OCI-LY1 (cell line): ENCODE data around the gene MCAM.

Source experiments
- H2AFZ ChIP-seq: fragments of 200-600 bp; sonication (generic), shearing (Covaris generic); 2 replicates; pipeline ENCODE4 v1.6.0; 2014; ENCODE audit warnings: antibody characterized with exemption, mild to moderate bottlenecking, low read length
- H3F3A ChIP-seq: fragments of 200-600 bp; sonication (generic), shearing (Covaris generic); 2 replicates; pipeline ENCODE4 v1.6.0; 2014; ENCODE audit warnings: mild to moderate bottlenecking, antibody characterized with exemption, low read length, moderate library complexity; ENCODE audit not compliant: insufficient read depth
- H3K27ac ChIP-seq: fragments of 200-600 bp; sonication (generic); 2 replicates; pipeline ENCODE4 v1.5.1; 2014; ENCODE audit warnings: low read length, mixed run types, mild to moderate bottlenecking, low read depth; ENCODE audit not compliant: poor library complexity, severe bottlenecking
- H3K27me3 ChIP-seq: fragments of 200-600 bp; sonication (generic); 2 replicates; pipeline ENCODE4 v1.6.0; 2014; ENCODE audit warnings: antibody characterized with exemption, mild to moderate bottlenecking, low read length, moderate library complexity; ENCODE audit not compliant: insufficient read depth
- H3K36me3 ChIP-seq: fragments of 200-600 bp; sonication (generic); 2 replicates; pipeline ENCODE4 v1.6.1; 2014; ENCODE audit warnings: mild to moderate bottlenecking, antibody characterized with exemption, low read length, moderate library complexity, mixed read lengths; ENCODE audit not compliant: insufficient read depth
- H3K4me1 ChIP-seq: fragments of 200-600 bp; sonication (generic); 2 replicates; pipeline ENCODE4 v1.5.1; 2014; ENCODE audit warnings: mild to moderate bottlenecking, low read length, moderate library complexity; ENCODE audit not compliant: insufficient read depth, severe bottlenecking
- H3K4me2 ChIP-seq: fragments of 200-600 bp; sonication (generic), shearing (Covaris generic); 2 replicates; pipeline ENCODE4 v1.6.1; 2014; ENCODE audit warnings: low read length
- H3K4me3 ChIP-seq: fragments of 200-600 bp; sonication (generic); 2 replicates; pipeline ENCODE4 v1.5.1; 2014; ENCODE audit warnings: low read length, low read depth, mild to moderate bottlenecking, mixed read lengths; ENCODE audit not compliant: poor library complexity, severe bottlenecking
- H3K79me2 ChIP-seq: fragments of 200-600 bp; shearing (Covaris generic); 2 replicates; pipeline ENCODE4 v1.6.1; 2016; ENCODE audit warnings: mixed run types, low read length, mixed read lengths; ENCODE audit not compliant: insufficient read depth
- H3K9ac ChIP-seq: fragments of 200-600 bp; sonication (generic), shearing (Covaris generic); 2 replicates; pipeline ENCODE4 v1.6.1; 2014; ENCODE audit warnings: mild to moderate bottlenecking, low read length, mixed read lengths
- H3K9me2 ChIP-seq: fragments of 200-600 bp; sonication (generic), shearing (Covaris generic); 2 replicates; pipeline ENCODE4 v1.6.1; 2014; ENCODE audit warnings: low read depth, mild to moderate bottlenecking, low read length, mixed read lengths
- H3K9me3 ChIP-seq: fragments of 200-600 bp; shearing (Covaris generic); 2 replicates; pipeline ENCODE4 v1.6.1; 2014; ENCODE audit warnings: low read length, mixed read lengths
- H4K20me1 ChIP-seq: fragments of 200-600 bp; sonication (generic), shearing (Covaris generic); 2 replicates; pipeline ENCODE4 v1.6.0; 2016; ENCODE audit warnings: mild to moderate bottlenecking, low read length; ENCODE audit not compliant: insufficient read depth
- EZH2 ChIP-seq: fragments of 200-600 bp; sonication (generic), shearing (Covaris generic); IDR thresholded peaks from 2 replicates; pipeline ENCODE4 v1.8.0; 2017; ENCODE audit warnings: borderline replicate concordance, mixed run types, mild to moderate bottlenecking, antibody characterized with exemption, low read length, moderate library complexity, mixed read lengths
- TF ChIP-seq, protein P1 (sequence below): fragments of 200-600 bp; sonication (generic), shearing (Covaris generic); IDR thresholded peaks from 2 replicates; pipeline ENCODE4 v1.5.1; 2017; ENCODE audit warnings: mild to moderate bottlenecking, antibody characterized with exemption, low read length, moderate library complexity, mixed read lengths

MCAM gene

DNA sequence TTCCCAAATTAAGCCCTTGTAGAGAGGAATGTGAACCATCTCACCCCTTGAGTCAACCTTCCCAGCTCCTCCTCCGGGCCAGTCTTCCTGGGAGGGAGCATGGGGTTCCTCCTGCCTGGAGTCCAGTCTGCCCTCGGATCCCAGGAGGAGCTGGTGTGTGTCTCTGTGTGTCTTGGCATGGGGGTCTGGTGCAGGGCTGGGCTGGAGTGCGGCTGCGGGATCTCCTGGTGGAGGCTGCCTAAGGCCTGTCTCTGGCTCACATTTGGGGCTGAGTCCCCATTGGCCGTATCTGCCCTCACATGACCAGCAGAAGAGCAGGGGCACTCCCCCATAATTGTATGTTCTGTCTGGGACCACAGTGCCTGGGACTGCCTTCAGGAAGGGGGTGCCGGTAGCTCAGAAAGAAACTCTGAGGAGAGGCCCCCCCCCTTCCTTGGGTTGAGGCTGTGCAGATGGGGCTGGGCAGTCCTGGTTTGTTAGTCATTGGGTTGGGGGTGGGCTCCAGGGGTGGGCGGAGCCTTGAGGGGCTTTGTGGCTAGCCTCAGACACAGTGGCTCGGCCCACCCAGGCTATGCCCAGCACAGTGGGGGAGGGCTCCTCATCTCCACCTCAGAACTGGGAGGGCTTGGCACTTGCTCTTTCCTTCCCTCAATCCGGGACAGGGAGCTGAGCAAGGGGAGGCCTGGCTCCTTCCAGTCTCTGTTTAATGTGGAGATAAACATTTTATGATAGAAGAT is 20.8 kb upstream of the MCAM start:
- Histone ChIP-seq H3K36me3 (no peaks in the 10 kb centered on the region; the same call in 1 of the 2 replicates), H3K9ac (no peak overlapping the region), H4K20me1 (no peaks in the 10 kb centered on the region), H3K4me1 (peaks cover 60% of the 10 kb centered on the region), H3K4me3 (no peak overlapping the region), H3K4me2 (peak overlapping the region; percentile 36), H3F3A (no peaks in the 10 kb centered on the region), H2AFZ (no peak overlapping the region), H3K9me3 (no peaks in the 10 kb centered on the region), H3K9me2 (no peaks in the 10 kb centered on the region), H3K79me2 (0 out of 2 replicates have a peak, but pooled peaks cover 2% of the 10 kb centered on the region), H3K27me3 (peaks cover 4% of the 10 kb centered on the region; the same call in 1 of the 2 replicates), H3K27ac (no peak overlapping the region)
- no peak for TF ChIP-seq EZH2
- TF ChIP-seq, protein P1, sequence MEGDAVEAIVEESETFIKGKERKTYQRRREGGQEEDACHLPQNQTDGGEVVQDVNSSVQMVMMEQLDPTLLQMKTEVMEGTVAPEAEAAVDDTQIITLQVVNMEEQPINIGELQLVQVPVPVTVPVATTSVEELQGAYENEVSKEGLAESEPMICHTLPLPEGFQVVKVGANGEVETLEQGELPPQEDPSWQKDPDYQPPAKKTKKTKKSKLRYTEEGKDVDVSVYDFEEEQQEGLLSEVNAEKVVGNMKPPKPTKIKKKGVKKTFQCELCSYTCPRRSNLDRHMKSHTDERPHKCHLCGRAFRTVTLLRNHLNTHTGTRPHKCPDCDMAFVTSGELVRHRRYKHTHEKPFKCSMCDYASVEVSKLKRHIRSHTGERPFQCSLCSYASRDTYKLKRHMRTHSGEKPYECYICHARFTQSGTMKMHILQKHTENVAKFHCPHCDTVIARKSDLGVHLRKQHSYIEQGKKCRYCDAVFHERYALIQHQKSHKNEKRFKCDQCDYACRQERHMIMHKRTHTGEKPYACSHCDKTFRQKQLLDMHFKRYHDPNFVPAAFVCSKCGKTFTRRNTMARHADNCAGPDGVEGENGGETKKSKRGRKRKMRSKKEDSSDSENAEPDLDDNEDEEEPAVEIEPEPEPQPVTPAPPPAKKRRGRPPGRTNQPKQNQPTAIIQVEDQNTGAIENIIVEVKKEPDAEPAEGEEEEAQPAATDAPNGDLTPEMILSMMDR: no peak

DNA sequence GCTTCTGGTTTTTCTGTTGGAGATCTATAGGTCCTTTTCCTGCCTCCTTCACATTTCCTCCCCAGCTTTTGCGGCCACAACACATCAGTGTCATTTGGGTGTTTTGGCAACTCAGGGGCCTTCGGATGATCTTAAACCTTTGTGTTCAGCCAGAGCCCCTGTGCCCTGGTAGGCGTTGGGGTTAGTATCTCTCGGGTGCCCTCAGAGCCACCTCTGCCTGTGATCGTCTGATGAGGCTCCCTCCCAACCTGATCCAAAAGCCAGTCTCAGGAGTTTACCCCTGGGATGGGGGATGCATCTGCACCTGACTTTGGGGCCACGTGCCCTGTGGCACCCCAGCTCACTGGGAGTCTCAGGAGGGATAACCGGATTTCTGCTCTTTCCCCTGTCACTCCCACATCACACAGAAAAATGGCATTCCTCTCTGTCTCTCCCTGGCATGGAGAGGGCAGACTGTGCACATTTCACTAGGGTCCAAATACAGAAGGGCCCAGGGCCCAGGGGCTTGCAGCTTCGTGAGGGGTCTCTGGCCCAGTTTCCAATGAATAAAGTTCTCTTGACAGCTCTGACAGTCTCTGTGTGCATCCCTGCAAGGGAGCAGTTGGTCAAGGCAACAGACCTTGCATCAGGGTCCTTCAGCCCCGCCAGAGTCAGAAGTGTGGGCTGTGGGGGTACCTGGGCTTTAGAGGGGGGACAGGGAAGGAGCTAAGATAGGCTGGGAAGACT is 20.0 kb upstream of the MCAM start:
- Histone ChIP-seq H3K27ac (no peak overlapping the region), H3K4me2 (peak overlapping the region; percentile 36), H3K4me1 (peaks cover 60% of the 10 kb centered on the region), H3F3A (no peaks in the 10 kb centered on the region), H2AFZ (no peak overlapping the region), H3K9ac (no peak overlapping the region; the same call in 1 of the 2 replicates), H3K9me2 (no peaks in the 10 kb centered on the region), H4K20me1 (no peaks in the 10 kb centered on the region), H3K36me3 (no peaks in the 10 kb centered on the region; the same call in 1 of the 2 replicates), H3K4me3 (no peak overlapping the region), H3K79me2 (0 out of 2 replicates have a peak, but pooled peaks cover 2% of the 10 kb centered on the region), H3K27me3 (0 out of 2 replicates have a peak, but pooled peaks cover 4% of the 10 kb centered on the region), H3K9me3 (no peaks in the 10 kb centered on the region)
- no peak for TF ChIP-seq EZH2
- TF ChIP-seq, protein P1: no peak

DNA sequence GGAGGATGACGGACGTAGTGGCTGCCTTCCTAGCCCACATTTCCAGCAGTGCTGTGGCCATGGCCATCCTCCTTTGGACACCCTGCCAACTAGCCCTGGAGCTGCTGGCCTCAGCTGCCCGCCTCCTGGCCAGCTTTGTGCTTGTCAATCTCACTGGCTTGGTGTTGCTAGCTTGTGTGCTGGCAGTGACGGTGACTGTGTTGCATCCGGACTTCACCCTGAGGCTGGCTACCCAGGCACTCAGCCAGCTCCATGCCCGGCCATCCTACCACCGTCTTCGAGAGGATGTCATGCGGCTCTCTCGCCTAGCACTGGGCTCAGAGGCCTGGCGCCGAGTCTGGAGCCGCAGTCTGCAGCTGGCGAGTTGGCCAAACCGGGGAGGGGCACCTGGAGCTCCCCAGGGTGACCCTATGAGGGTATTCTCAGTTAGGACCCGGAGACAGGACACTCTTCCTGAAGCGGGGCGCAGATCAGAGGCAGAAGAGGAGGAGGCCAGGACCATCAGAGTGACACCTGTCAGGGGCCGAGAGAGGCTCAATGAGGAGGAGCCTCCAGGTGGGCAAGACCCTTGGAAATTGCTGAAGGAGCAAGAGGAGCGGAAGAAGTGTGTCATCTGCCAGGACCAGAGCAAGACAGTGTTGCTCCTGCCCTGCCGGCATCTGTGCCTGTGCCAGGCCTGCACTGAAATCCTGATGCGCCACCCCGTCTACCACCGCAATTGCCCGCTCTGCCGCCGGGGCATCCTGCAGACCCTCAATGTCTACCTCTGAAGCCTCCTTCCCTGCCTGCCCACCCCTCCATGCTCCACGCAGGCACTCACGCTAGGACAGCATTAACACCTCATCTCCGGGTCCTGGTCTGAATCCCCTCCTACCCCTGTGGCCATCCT is 19.0 kb upstream of the MCAM start:
- Histone ChIP-seq H3K9me3 (no peaks in the 10 kb centered on the region), H3K9ac (no peak overlapping the region; the same call in 1 of the 2 replicates), H3K79me2 (0 out of 2 replicates have a peak, but pooled peaks cover 2% of the 10 kb centered on the region), H3F3A (no peaks in the 10 kb centered on the region), H2AFZ (no peak overlapping the region), H3K36me3 (no peaks in the 10 kb centered on the region; the same call in 1 of the 2 replicates), H3K27me3 (0 out of 2 replicates have a peak, but pooled peaks cover 4% of the 10 kb centered on the region), H4K20me1 (no peaks in the 10 kb centered on the region), H3K9me2 (no peaks in the 10 kb centered on the region), H3K4me2 (peak overlapping the region; percentile 93), H3K4me1 (peaks cover 60% of the 10 kb centered on the region), H3K4me3 (peak overlapping the region; percentile 95), H3K27ac (no peak overlapping the region)
- TF ChIP-seq EZH2: no peak
- TF ChIP-seq, protein P1: no peak
